ENCODE measurements around the gene CYP11A1.

Gene CYP11A1

DNA sequence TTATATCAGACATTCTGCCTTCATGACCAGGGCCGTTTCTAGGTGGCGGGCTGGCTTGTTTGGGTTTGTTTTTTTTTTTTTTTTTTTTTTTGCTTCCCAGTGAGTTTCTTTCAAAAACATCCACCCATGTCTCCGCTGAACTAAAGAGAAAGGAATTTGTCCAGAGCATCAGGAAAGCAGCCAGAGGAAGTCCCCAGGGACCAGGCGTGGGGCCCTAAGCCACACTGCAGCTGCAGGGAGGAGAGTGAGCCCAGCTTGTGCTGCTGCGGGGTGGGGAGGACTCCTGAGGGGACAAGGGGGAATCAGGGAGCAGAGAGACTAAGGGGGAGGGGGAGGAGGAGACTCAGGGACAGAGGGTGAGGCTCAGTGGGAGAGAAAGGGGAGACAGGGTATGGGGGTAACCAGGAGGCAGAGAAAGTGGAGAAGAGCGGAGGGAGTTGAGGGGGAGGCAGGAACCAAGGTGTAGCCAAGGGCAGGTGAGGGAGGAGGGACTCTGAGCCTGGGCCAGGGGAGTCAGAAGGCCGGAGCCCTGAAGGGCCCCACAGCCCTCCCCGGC is 49.5 kb downstream of the CYP11A1 start:
- no peak for DNase-seq

DNA sequence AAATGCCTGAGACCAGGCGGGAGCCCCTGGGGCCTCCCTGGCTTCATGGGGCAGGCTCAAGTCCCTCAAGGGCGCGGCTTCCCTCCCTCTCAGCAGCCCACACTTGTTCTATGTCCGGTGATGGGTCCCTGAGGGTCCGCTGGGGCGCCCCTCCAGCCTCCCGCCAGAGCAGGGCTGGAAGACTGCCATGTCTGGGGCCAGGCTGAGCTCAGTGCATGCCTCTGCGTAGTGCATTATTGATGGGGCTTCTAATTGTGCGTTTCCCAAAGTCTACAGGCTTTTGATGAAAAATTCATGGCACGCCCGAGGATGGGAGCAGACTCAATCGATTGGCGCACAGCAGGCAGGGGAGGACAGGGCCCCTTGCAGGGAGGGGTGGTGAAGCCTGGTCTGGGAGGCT is 51.3 kb downstream of the CYP11A1 start:
- DNase-seq = no peak

GRCh38 chr15:74315626-74316025 is 51.8 kb downstream of the CYP11A1 start:
- DNase-seq = no peak

DNA sequence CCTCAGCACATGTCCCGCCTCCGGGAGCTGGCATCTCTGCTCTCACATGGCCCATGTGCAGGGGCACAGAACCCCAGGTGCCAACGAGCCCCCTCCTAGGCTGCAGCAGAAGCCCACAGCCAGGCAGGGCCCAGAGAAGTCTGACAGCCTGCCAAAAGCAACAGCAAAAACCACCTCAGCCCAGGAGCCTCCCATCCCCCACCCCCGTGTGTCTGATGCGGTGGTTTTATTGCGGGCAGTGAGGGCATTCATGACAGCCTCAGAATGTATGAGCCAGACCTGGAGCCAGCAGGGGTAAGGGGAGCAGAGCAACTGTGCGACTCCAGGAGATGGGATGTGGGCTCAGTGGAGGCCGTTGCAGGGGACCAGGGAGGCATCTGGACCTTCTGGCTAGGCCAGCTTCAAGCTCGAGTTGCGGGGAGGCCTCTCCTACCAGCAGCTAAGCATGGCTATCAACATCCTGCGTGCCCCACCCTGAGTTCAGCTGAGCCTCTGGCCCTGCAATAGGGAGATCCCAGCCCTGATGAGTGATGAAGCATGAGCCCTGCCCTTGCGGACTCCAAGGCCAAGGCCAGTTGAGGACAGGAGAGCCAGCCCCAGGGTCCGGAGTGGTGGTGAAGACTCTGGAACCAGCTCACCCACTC is 52.5 kb downstream of the CYP11A1 start:
- DNase-seq = no peak

GRCh38 chr15:74313889-74314288 is 53.6 kb downstream of the CYP11A1 start:
- no peak for DNase-seq

GRCh38 chr15:74312445-74313007 is 54.9 kb downstream of the CYP11A1 start:
- DNase-seq = peak; percentile 93

- no peak for DNase-seq
Observed at GRCh38 chr15:74311734-74312444, 55.6 kb downstream of the CYP11A1 start.

- peak; percentile 36 for DNase-seq
Observed at GRCh38 chr15:74307827-74308811, 59.3 kb downstream of the CYP11A1 start.

DNA sequence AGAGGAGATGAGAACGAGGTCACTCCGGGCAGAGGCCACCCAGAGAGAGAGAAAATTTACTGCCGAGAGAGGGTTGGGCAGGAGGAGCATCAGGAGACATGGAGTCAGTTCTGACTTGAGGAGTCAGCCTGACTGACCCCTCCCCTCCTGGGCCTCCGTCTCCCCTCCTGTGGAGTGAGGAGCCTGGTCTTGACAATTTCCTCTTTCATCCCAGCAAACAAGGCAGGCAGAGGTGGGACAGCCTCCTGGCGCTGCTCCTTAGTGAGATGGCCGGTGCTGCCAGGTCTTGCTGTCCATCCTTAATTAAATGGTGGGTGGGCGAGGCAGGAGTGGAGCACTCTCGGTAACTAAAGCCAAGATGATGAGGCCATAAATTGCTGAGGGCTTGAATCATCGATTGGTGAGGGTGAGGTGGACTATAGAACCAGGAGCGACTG is 60.6 kb downstream of the CYP11A1 start:
- DNase-seq = no peak

DNA sequence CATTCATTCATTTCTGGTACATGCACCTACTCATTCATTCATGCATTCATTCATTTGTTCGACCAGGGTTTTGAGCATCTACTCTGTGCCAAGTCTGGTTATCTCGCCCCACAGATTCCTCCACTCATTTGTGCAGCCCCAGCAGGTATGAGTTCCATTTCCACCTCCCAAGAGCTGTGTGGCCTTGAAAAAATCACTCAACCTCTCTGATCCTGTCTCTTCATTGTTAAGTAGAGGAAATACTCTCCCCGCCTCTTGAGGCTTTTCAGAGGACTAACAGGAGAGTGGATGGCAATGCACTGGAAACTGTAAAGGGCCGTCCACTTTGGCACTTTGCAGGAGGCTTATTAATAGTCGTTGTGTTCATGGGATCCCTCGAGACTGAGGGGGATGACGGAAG is 61.8 kb downstream of the CYP11A1 start:
- no peak for DNase-seq

- DNase-seq = no peak
Observed at GRCh38 chr15:74304431-74304830, 63.0 kb downstream of the CYP11A1 start.

GRCh38 chr15:74303741-74304309 is 63.6 kb downstream of the CYP11A1 start:
- DNase-seq = no peak

DNA sequence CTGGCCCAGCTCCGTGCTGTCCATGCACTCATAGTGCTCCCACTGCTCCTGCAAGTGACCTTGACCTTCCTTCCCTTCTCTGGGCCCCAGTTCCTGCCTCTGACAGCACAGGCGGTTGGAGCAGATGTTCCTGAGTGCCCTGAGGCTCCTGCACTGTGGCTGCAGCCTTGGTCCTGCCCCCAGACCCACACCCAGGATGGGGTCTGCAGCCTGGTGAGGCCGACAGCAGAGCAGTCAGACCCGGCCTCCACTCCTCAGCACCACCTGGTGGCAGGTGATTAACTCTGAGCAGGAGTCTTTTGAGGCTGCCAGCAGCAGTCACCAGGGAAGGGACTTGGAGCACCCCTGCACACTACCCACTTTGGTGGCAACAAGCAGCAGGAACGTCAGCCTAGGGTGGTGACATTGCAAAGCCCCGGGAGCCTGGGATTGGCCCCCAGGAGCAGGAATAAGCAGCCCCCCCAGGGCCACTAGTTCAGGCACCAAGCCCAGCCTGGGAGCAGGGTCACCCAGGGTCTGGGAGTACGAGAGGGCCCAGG is 64.6 kb downstream of the CYP11A1 start:
- no peak for DNase-seq

DNA sequence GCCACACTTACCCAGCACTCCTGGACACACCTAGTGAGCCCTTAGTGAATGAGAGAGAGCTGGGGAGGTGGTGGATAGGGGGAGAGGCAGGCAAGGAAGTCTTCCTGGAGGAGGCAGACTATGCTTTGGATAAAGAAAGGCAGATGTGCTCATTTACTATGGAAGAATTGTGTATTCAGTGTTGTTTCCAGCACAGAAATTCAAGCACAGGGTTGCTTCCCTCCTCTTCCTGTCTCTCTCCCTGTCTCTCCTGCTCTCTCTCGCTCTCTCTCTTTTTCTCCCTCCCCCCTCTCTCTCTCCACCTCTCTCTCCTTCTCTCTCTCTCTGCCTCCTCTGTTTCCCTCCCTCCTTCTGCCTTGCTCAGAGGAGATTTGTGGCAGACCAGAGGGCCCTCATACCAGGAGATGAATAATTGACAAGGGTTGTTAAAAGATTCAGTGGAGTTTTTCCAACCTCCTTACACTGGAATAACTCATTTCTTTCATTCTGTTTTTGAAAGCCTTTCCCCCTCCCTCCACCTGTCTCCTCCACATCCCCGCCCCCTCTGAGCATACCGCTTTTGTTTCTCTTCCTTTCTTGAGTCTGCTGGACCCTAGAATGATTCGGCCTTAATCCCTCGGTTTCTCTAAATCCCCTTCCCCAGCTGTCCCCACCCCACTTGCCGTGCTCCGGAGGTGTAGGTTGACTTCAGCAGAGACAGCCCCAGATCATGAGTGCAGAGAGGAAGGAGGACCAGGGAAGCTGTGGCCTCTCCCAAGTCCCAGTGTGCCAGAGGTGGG is 65.7 kb downstream of the CYP11A1 start:
- DNase-seq = no peak

GRCh38 chr15:74300057-74300795 is 67.2 kb downstream of the CYP11A1 start:
- no peak for DNase-seq

GRCh38 chr15:74297887-74298286 is 69.6 kb downstream of the CYP11A1 start:
- DNase-seq = no peak

- DNase-seq = no peak
Observed at GRCh38 chr15:74295800-74296199, 71.6 kb downstream of the CYP11A1 start.

- peak; percentile 55 for DNase-seq
Observed at GRCh38 chr15:74294010-74294409, 73.4 kb downstream of the CYP11A1 start.

- no peak for DNase-seq
Observed at GRCh38 chr15:74293021-74293810, 74.2 kb downstream of the CYP11A1 start.

Measured in DMS79 (cell line).